ENCODE data around the gene ALK.

GRCh38 chr2:29469961-29470360 lies 451.4 kb downstream of the ALK start:
- TF ChIP-seq, protein P1, sequence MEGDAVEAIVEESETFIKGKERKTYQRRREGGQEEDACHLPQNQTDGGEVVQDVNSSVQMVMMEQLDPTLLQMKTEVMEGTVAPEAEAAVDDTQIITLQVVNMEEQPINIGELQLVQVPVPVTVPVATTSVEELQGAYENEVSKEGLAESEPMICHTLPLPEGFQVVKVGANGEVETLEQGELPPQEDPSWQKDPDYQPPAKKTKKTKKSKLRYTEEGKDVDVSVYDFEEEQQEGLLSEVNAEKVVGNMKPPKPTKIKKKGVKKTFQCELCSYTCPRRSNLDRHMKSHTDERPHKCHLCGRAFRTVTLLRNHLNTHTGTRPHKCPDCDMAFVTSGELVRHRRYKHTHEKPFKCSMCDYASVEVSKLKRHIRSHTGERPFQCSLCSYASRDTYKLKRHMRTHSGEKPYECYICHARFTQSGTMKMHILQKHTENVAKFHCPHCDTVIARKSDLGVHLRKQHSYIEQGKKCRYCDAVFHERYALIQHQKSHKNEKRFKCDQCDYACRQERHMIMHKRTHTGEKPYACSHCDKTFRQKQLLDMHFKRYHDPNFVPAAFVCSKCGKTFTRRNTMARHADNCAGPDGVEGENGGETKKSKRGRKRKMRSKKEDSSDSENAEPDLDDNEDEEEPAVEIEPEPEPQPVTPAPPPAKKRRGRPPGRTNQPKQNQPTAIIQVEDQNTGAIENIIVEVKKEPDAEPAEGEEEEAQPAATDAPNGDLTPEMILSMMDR (IDR thresholded peaks at IDR 0.05): no peak
- no peak for TF ChIP-seq POLR2A (IDR thresholded peaks at IDR 0.05)

All from Peyer's patch (tissue), 4 donors.